Stimulated activated CD4-positive, alpha-beta T cell treated with anti-CD3 and anti-CD28 coated beads, TNF-alpha, amount 100 ng/mL, for 4 hours (primary cell): ENCODE results near the gene VAV2.

ENCODE experiments used
- DNase-seq, 3 experiments: peaks; one replicate each; pipeline ENCODE4 v3.0.0-alpha.2; 2020; ENCODE audit warnings: low read depth in 3 of 3

Gene VAV2

DNA sequence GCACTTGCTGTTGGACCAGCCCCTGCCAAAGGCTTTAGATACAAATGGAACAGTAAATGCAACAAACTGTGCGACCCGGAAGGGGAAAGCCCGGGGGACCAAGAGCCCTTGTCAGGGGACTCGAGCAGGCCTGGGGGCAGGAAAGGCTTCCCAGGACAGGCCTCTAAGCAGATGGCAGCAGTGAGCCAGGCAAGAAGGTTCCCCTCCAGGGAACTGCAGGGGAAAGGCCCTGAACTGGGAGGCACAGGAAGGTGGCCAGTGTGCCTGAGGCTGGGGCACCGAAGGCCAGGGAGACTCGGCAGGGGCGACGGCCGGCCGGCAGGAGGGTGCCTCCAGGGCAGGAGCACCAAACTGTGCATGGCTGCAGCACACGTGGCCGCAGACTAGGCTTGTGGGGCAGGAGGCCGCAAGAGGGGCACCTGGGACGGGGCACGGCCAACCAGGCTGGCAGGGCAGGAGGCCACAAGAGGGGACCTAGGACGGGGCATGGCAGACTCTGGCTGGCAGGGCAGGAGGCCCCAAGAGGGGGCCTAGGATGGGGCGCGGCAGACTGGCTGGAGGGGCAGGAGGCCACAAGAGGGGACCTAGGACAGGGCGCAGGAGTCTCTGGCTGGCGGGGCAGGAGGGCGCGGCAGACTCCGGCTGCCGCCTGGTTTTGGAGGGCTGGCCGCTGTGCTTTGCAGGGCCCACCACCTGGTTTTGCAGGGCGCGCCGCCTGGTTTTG is 10.0 kb downstream of the VAV2 start:
- no peak for DNase-seq

GRCh38 chr9:133981589-133981957 is 10.6 kb downstream of the VAV2 start:
- no peak for DNase-seq

DNA sequence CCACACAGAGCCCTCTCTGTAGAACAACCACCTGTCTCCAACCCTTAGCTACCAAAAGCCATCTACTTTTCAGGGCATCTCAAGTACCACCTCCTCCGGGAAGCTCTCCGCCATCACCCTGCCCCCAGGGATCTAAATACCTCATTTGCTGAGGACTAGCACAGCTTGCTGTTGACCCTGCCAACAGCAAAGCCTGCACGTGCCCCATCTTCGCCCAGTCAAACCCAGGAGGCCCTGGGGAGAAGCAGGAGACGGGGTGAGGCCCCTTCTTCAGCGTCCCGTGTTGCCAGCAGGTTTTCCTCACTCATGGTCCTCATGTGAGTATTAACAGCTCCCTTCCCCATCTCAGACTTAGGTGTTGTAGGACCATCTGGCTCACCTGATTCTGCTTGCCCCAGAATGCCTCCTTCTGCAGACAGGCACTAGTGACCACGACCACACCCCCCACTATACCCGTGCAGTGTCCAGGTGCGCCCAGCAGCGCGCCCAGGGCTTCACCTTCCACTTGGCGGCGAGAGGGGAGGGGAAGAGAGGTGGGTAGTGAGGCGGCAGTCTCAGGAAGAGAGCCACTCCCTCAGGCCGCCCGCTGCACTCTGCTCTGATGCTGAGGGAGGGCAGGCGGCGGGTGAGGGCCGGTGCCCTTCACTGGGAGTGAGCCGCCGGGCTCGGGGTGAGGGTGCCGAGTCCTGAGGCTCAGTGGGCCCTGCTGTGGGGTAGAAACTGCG is 11.1 kb downstream of the VAV2 start:
- DNase-seq = no peak

DNA sequence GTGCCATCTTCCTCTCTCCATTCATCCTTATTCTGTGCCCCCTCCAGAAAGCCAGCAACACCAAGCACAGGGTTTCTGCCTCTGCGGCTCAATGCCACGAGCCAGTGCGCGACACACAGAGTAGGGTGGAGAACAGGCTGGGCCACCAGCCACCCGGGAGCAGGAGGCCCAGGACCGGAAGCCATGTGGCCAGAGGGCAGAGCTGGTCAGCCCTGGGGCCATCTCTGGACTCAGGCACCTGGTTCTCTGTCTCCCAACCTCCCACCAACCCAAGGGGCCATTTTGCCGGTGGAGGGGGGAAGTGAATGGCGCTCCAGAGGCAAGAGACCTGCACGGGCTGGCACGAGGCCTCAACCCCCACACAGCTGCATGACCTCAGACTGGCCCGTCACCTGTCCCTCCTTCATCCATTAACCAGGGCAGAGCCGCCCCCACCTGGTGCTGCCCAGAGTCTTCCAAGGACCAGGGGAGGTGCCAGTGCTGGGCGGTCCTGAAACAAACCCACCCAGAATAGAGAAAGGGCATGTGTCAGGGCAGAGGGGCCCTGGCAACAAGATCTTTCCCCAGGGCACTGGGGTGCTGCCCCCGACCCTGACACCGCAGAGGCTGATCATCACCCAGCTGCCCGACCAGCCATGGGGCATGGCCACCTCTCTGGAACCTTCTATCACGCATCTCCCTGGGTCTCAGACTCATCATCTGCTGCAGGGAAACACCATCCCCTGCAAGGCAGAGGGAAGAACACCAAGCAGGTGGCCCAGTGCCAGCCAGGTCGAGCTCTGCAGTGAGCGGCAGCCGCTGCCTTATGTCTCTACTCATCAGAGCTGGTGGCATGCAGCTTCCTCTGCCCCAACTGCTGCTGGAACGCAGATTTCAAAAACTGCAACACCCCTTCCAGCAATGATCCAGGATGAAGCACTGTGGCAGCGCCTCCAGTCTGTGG is 11.9 kb downstream of the VAV2 start:
- DNase-seq = no peak

- DNase-seq = no peak
These were observed 12.7 kb downstream of the VAV2 start for GRCh38 chr9:133979273-133979920.

- DNase-seq = no peak
These were observed 13.2 kb downstream of the VAV2 start for GRCh38 chr9:133978899-133979272.

DNA sequence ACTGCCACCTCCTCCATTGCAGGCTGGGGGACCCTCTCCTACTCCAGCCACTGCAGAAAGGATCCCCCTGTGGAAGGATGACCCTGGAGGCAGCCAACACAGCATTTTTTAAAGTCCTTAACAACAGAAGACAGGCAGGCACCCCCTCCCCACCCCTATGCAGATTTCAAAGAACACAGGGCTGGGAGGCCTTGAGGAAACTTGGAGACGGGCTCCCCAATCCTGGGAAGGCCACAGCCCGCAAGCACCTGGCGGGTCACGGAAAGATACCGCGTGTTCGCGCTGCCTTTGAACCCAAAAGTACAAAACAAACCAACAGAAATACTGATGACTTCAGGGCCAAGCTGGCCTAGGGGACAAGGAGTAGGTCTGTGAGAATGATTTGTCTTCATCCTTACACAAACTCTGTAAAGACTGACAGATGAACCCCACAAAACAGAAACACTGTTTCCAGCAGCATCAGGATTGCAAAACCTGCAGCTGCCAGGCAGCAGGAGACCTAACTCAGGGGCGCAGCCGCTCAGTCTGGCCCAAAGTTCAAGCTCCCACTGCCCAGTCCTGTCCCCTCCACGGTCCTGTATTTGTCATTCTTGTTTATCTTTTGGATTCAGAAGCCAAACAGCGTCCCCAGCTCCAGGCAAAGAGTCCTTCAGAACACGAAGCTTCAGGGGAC is 13.8 kb downstream of the VAV2 start:
- no peak for DNase-seq

GRCh38 chr9:133977421-133978201 is 14.5 kb downstream of the VAV2 start:
- DNase-seq = no peak

DNA sequence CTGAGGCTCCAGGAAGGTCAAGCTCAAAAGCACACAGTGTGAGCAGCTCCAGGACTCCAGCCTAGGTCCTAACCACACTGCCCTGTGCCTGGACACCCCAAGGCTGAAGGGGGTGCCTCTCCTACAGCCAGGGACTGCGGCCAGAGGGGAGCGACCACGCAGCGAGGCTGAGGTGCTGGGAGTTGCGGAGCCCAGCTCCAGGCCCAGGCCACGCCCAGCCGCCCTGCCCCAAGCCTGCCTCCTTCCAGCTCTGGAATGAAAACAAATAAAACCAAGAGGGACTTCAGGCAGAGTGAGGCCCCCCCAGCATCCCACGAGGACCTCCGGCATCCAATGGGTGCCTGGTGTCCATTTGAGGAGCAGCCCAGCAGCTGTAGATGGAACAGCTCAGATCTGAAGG is 15.2 kb downstream of the VAV2 start:
- DNase-seq = no peak

- no peak for DNase-seq
These were observed 15.8 kb downstream of the VAV2 start for GRCh38 chr9:133976191-133976861.

DNA sequence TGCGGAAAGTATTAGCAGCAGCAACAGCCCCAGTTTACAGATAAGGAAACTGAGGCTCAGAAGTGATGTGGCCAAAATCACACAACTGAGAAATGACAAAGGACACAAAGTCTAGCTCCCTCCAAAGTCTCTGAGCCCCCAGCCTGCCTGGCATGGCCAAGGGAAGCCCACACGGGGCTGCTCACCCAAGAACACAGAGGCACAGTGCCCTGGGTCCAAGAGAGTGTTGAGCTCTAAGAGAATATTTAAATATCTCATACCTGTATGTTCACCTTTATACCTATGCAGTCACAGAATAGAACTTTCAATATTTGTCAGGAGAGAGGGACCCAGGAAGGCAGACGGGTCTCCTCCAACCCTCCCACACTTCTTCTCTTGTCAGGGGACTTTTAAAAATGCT is 16.6 kb downstream of the VAV2 start:
- DNase-seq = no peak

DNA sequence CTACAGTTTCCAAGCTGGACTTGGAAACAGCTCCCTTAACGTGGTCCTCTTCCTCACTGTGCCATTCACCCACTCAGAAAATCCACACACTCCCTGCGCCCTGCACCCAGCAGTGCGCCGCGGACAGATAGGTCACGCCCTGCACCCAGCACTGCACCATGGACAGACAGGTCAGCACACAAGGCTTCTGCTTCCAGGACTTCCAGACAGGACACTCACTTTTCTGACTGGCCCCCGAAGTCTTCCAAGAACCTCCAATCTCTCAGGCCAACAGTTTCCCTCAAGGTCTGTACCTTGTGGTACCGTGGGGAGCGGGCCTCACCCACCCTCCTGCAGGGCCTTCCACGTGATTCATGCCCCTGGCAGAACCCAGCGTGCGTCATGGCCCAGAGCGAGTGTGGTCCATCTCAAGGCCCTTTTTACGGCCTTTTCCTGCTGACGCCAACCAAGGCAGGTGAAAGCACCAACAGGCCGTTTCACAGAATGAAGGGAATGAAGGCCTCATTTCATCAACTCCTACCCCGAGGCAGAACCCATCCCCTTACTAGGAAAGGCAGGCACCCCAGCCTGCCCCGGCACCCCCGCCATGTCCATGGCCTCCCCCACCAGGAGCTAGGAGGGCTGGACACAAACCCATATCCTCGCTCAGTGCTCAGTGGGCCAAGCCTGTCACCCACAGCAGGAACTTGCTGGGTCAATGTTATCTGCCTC is 17.3 kb downstream of the VAV2 start:
- DNase-seq = no peak

GRCh38 chr9:133973791-133974630 is 18.1 kb downstream of the VAV2 start:
- DNase-seq = no peak

GRCh38 chr9:133973111-133973790 is 18.9 kb downstream of the VAV2 start:
- DNase-seq = no peak

DNA sequence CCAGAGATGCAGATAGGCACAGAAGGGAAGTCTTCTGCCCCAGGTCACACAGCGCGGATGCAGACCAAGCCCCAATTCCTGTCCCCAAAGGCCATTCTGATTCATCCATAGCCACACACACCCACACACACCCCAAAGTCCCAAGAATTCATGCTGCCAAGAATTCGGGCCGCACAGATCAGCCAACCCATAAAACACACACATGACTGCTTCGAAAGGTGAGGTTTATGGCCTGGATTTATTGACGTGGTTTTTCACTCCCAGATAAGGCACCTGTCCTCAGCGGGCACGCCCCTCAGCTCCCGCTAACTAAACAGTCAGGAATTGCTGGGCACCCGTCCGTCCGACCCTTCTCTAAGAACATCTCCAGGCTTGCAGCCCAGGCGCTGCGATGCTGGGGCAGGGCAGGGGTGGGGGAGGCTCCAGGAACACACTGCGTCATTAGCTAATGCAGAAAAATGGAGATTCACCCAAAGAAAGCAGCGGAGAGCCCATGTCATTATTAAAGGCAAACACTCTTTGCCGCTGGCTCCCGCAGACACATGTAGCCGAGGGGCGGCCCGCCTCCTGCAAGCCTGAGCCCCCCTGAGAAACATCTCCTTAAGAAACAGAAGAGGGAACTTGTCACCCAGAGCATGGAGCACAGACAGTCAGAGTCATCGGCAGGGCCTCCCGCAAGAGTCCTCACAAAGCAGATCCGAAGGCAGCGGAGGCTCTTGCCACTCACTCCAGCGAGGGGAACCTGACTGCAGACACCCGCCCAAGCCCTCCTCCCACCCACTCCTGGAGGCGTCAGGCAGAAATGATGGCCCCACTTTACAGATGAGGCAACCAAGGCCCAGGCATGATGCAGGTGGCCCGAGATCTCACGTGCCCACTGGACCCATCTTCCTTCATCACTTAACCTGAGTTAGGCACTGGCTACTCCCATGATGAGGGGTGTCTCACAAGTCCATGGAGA is 19.9 kb downstream of the VAV2 start:
- no peak for DNase-seq

DNA sequence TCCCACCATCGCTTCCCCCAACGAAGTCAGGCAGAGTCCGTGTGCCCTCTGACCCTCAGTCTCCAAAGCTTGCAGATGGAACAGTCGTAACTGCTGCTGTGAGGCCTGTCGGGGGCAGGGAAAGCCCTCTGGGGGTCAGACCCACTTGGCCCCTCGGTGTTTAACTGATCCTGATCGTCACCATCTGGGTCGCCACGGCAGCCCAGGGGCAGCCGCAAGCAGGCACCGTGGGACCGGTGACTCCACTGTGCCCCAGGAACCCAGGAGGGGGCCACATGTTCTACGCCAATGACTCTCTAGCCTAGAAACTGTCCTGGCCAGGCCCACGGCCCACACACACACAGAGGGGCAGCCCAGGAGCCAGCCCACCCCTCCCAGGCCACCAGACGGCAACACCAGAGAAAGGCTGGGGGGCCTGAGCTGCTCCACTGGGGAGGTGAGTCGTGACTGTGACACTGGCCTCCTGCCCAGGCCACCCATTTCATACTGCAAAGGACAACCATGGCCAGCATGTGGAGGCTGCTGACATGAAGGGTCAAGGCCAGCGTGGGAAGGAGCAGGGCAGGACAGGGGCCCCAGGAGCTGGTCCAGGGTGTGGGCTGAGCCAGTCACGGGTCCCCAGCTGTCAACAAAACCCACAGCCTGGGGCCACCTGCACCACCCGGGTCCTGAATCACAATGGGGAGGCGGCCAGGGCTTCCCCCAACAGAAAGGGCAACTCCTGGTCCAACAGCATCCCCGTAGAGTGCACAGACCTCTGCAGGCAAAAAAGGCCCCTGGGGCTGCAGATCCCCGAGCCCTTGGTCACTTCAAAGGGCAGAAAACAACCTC is 20.8 kb downstream of the VAV2 start:
- DNase-seq = no peak
